ENCODE measurements around the gene NFKB2.

Gene NFKB2

DNA sequence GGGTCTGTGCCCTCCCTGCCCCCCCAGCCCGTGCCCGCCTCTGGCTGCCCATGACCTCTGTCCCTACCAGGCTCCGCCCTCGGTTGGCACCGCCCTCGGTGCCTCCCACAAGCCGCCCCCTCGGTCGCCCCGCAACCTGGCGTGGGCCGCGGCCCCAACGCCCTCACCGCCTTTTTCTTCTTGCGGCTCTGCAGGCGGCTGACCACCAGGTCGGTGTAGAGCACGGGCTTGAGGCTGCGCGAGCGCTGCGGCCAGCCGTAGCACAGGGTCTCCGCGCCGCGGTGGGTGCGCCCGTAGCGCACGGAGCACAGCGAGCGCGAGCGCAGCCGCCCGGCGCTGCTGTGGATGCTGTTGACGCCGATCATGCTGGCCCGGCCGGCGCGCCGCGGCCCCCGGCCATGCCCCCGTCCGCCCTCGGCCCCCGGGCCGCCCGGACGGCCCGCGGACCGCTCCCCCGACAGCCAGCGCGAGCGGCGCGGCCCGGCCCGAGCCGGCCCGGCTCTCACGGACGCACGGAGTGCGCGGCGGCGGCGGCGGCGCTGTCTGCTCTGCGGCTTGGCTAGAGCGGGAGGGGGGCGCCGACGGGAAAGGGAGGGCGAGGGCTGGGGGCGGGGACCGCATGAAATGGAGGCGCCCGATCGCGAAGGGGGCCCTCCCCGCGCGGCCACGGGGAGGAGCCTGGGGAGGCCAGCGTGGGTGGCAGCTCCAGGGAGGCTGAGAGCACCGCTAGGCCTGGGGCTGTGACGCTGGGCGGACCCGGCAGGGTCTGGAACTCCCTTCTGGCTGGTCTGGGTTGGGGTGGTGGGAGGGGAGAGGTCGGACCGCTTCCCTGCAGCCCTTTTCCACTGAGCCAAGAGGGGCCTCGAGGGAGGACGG lies 13.5 kb downstream of the NFKB2 start:
- DNase-seq (ENCODE audit: low read depth in 2 of 2): peak; percentile 48 to 60

DNA sequence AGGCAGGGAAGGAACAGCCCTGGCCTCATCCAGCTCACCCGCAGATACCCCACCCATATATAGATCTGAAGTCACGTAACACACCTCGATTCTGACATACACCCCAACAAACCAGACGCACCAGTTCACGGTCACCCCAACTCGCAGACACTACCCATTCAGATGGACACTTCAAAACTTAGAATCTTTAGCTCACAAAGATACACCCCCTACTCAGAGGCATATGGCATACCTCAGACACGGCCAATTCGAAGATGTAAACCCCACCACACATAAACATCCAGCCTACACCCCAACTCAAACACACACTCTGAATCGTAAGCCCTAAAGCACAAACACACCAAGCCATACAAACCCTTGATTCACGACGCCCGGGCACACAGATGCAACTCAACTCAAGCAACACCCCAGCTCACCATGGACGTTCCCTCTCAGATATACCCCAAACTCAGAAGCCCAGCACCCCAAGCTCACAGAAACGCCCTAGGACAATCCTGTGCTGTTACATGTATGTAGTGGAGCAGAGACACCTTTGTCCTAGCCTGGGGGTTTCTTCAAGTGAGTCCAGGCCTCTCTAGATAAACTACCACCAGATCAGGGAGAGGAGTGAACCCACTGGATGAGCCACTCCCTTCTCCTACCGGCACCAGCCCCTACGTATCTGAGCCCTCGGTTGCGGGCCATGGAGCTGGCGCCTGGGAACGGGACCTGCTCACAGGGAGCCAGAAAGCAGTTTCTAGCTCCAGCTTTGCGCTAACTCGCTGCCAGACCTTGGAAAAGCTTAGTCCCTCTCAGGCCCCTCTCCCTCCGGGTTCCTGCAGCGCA lies 14.3 kb downstream of the NFKB2 start:
- no peak for DNase-seq (ENCODE audit: low read depth in 2 of 2)

DNA sequence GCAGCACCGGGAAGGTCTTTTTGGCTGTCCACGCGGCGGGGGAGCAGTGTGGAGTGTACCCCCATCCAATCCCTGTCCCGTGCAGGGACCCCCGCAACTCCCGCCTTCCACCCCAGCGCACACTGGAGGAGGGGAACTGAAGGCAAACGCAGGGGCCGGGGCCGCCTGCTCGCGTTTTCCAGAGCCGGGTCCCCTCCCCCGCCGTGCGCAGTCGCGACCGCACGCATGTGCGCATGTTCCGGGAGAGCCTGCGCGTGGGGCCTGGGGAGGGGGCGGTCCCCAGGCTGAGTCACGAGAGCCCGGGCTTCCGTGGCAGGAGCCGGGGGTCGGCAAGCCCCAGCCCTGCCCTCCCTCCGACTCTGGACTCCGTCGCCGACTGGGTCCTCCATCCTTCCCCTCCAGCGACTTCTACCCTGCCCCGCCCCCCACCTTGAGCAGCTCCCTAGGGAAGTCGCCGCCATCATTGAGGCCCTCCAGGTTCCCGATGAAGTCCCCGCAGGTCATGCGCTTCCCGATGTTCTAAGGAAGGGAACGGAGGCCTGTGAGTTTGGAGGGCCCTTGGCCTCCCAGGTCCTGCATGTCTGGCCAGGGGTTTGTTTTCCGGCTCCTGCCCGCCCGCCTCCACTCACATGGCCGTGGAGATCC lies 15.0 kb downstream of the NFKB2 start:
- DNase-seq (ENCODE audit: low read depth in 2 of 2): no peak

DNA sequence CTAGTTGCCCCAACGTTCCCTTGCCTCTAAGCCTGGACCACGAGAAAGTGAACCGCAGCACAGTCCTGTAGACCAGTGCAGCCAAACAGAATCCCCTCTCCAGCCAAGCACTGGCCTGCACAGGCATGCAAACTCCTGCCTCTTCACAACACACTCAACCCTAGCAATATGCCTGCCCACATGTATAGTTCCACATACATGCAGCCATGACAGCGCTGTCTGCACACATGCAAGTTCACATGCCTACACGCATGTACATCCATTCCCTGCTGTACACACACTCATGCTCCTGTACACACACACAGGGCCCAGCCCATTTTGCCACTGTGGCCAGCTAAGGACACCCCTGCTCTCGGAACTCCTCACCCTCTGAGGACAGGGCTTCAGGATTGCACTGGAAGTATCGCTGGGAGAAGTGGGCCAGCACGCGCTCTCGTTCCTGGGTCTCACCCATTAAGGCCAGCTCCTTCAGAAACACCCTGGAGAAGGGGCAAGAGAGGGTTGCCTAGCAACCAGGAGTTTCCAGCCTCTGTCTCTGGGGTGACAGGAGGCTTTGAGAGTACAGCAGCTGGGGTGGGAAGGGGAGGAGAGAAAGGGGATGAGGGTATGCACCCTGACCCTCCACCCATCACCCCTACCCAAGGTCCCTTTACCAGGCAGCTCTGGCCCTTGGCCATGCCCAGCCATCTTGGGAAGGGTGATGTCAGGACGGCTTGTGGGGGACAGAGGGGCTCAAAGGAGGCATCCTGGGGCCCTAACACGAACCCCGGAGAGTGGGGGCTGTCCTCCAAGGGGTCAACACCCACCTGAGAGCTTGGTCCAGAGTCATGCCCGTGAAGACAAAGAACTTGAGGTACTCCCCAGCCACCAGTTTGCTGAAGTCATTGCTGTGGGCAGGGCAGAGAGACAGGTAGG lies 16.1 kb downstream of the NFKB2 start:
- DNase-seq (ENCODE audit: low read depth in 2 of 2): no peak

DNA sequence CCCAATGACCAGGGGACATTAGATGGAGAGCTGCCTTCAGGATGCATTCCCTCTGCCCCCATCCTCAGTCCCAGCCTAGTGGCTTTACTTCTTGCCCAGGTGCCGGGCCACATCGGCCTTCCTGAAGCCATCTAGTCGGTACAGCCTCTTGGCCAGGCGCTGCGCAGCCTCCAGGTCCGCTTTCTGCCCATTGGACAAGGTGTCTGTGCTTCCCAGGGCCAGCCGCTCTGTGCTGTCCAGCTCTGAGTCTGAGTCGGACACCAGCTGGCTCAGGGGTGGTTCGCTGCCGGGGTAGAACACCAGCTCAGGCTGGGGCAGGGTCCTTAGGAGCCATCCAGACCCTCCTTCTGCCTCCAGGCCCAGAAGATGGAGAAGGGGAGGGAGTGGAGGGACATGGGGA lies 16.8 kb downstream of the NFKB2 start:
- no peak for DNase-seq (ENCODE audit: low read depth in 2 of 2)

DNA sequence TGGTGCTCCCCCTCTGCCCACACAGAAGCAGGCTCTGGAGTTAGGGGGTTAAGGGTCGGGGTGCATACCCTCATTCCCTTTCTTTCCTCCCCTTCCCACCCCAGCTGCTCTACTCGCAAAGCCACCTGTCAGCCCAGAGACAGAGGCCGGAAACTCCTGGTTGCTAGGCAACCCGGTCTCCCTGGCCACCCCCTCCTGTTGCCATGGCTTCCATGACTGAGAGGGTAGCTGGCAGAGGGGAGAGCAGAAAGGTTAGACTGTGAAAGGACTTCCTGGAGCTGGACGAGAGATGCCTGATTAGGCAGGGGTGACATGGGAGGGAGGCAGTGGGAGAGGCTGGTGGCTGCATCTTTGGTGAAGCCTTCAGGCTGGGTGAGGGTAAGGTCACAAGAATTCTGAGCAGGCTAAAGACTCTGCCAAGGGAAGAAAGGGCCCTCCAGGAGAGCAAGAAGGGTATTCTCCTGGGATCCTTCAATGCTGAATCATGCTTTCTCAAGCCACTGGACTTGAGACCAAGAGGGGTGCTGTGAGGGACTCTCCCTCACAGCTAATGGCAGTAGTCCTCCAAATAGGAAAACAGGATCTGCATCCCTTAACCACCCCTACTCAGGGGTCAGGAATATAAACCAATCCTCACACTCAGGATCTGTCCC lies 17.7 kb downstream of the NFKB2 start:
- DNase-seq (ENCODE audit: low read depth in 2 of 2): no peak

DNA sequence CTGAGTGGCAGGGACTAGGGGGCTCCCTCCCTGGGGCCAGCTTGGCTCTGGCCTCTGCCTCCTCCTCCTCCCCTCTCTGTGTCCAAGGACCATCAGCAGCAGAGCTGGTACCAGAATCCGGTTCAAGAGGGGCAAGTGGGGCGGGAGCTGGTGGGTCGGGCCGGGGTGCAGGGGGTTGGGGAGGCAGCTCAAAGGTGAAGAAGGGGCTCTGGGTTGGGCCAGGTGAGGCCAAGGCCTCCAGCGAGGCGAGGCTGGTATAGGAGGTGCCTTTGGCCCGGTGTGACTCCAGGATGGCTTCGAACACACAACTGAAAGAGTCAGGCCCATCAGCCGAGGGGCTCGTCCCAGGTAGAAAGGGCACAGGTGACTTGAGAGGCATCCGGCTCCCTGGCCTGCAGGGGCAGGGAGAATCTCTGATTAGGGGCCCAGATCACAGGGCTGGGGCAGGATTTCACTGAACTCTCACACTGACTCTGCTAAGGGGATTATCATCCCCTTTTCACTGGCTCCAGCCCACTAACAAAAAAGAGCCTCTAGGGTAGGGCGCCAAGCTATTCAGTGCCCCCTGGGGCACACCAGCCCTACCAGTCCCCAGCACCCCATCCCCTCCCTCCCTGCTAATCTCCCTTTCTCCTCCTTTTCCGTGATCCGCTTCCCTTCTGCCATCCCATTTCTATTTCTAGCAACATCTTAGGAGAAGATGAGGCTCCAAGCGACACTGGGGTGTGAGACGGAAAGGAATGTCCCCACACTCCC lies 18.5 kb downstream of the NFKB2 start:
- no peak for DNase-seq (ENCODE audit: low read depth in 2 of 2)

DNA sequence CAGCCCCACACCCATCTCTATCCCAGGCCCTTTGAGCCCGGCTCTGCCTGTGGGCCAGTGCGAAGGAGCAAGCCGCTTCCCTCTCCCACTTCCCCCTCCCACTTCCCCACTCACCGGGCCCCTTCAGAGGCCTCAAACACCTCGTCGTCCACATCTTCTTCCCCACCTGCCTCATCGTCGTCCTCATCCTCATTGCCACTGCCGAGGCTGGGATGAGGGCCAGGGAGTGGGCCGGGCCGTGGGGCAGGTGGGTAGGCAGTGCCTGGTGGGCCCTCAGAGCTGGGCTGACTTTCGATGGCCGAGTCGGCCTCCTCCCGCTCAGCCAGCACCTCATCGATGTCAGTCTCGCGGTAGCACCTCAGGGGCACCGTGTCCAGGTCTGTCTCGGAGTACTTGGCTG lies 19.2 kb downstream of the NFKB2 start:
- no peak for DNase-seq (ENCODE audit: low read depth in 2 of 2)

DNA sequence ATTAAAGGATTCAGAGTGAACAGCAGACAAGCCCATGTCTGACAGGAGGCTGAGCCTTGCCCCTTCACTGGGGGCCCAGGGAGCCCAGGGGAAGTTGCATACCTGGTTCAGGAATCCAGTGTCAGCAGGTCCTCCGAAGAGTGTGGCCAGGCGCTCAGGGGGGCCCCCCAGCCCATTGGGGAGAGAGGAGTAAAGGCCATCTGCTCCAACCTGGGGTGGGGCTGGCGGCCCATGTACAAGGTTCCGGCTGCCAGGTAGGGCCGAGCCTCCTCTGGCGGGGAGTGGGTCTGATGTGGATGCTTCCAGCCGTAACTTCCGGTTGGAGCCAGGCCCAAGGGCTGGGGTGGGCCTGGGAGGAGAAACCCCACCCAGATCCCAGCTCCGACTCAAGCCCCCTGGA lies 20.8 kb downstream of the NFKB2 start:
- DNase-seq (ENCODE audit: low read depth in 2 of 2): no peak

DNA sequence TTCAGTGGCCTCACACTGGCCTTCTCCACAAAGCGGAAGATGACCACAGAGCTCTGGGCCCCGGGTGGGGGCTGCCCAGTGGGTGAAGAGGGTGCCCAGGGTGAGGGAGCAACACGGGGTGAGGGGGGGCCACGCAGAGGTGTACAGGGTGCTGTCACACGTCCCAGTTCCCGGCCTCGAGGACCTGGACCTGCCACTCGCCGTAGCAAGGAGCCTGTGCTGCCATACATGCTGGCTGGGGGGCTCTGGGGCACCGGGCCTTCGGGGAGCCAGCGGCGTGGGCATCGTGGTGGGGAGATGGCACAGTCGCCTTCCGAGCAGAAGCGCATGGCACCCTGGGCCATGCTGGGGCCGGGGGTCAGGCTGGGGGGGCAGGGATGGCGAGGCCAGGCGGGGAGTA lies 21.2 kb downstream of the NFKB2 start:
- no peak for DNase-seq (ENCODE audit: low read depth in 2 of 2)

DNA sequence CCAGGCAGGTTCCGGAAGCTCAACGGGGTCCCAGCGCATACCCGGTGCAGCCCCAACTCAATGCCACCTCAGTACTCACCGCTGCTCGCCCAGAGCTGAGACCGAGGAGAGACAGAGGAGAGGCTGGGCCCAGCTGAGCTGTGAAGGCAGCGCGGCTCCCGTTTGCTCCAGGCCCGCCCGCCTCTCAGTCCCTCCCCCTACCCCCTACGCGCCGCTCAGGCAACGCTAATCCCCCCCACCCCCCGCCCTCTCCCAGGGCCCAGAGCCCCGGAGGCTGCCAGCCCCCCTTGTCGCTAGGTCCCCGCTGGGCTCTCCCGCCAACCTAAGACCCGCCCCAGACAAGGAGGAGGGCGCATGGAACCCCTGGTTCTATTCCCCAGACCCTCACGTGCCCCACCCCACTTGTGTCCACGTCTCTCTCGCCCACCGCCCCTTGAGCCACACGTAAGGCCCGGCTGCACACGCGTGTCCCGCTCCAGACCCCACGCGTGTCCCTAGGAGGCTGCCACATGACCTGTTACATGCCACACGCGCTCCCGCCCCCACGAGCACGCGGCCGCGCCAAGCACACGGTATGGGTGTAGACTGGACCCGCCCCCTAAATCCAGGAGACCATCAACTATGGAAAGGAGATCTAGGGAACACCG lies 23.2 kb downstream of the NFKB2 start, which contains the start of gene PSD:
PSD (minus strand) TSS at position 164 of the 647 bp plus-strand sequence. CDS start 1,747 bp downstream, outside the sequence.
- DNase-seq (ENCODE audit: low read depth in 2 of 2): no peak

DNA sequence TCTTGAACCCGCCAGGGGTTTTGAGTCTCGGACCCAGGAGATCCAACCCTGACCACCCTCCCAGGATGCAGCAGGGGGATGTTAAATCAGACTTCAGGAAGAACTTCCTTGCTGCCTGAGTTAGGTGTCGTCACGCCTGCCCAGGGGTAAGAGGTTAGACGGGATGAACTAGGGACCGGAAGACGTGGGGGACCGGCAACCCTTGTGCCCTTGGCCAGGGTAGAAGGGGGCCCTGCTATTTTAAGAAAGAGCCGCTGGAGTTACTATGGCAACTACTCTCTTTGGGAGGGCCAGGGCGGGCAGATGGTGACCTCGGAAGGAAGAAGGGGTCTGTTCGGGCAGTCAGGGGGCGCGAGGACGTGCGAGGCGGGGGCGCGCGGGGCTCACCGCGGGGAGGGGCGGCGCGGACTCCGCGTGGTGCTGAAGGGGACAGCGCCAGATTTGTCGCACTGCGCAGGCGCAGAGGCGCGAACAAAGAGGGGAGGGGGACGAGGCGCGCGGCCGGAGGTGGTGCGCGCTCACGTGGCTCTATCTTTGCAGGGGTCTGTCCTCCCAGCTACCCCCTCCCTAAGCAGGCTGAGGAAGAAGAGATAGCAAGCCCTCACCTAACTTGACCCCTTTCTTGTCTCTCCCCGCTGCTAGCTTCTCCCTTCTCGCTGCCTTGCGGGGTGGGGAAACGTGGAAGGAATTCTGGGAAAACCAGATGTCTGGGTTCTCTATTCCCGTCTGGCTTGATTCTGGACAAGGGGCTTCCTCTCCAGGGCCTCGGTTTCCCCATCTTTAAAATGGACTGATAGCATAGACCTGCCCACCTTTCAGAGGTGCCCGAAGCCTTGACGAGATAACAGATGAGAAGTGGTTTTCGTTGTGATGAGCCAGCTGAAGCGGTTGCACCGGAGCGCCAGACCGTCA lies 24.0 kb downstream of the NFKB2 start:
- DNase-seq (ENCODE audit: low read depth in 2 of 2): no peak

DNA sequence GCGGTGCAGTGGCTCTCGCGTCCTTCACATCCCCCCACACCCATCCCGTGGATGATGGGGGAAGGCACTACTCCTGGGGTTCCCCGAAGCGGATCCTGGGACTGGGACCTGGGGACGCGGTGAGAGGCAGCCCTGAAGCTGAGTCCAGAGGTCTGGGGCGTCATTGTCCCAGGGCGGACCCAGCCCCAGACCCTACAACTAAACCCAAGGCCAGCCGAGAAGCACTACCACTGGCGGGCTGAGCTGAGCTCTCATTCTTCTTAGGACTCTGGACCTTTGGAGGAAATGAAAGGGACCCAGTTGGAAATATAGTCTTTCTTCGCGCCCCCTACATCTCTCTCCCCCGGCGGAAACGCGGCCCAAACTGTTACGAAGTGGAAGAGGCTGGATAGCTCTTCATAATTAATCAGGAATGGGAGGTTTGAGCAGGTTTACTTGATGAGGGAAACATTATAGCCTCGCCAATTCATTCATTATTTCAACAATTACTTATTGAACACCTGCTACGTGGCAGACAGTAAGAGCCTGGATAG lies 24.7 kb downstream of the NFKB2 start:
- no peak for DNase-seq (ENCODE audit: low read depth in 2 of 2)

DNA sequence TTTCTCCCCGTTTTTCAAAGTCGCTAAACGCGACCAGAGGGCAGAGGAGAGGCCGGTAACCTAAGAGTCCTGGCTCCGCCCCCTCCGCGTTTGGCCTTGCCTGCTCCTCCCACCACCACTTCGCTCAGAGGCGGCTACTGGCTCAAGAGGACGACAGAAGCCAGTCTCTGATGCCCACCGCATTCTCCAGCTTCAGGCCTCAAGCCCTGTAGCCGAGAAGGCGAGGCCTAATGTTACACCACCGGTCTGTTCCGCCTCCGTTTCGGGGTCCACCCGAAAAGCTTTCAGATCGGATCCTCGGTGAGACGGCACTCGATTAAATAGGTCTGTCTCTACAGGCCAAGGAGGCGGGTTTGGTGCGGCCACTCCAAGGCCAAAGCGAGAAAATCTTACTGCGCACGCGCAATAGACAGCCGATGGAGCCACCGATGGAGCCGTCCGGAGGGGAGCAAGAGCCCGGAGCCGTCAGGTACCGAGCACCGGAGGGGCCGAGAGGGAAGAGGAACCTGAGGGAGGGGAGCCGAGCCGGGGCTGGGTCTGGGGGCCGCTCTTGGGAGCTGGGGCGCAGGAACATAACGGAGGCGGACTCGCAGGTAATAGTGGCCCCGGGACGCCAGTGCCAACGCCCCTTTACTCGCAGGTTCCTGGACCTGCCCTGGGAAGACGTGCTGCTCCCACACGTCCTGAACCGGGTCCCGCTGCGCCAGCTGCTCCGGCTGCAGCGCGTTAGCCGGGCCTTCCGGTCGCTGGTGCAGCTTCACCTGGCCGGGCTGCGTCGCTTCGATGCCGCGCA lies 25.4 kb downstream of the NFKB2 start, which contains the start of gene FBXL15:
FBXL15 (plus strand) TSS at position 123 of the 793 bp plus-strand sequence; CDS start at position 417, 294 bp downstream.
- DNase-seq (ENCODE audit: low read depth in 2 of 2): peak; percentile 90 to 93

DNA sequence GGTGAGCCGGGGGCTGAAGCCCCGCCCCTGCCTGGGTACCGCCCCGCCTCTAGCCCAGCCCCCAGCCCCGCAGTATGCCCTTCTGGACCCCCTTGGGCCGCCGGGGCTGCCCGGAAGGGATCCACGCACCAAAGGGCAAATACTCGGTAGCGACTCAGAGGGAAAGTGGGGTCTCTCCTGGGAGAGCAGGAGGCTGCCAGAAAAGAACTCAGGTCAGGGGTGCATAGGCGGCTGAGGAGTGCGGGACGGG lies 25.9 kb downstream of the NFKB2 start:
- DNase-seq (ENCODE audit: low read depth in 2 of 2): no peak

DNA sequence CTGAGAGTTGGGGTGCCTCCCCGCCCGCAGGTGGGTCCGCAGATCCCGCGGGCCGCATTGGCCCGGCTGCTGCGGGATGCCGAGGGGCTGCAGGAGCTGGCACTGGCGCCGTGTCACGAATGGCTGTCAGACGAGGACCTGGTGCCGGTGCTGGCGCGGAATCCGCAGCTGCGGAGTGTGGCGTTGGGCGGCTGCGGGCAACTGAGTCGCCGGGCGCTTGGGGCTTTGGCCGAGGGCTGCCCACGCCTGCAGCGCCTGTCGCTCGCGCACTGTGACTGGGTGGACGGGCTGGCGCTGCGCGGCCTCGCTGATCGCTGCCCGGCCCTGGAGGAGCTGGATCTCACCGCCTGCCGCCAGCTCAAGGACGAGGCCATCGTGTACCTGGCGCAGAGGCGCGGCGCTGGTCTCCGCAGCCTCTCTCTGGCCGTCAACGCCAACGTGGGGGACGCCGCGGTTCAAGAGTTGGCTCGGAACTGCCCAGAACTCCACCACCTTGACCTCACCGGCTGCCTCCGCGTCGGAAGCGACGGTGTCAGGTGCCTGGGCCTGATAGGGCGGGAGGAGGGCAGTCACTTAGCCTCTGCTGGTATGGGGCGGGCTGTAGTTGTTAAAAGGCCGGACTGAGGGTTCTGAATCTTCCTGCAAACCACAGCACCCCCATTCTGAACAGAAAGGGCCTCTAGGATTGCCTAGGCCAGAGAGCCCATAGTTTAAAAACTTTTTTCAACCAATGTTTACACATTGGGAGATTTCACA lies 26.4 kb downstream of the NFKB2 start:
- no peak for DNase-seq (ENCODE audit: low read depth in 2 of 2)
